K562 (cell line): Measurements from ENCODE around the gene SLC26A3. TPM values are rescaled to one million over a fixed set of nuclear protein-coding genes. Genes with fewer than 3 reads are reported as not detected.

ENCODE experiments used
- FOXA1 ChIP-seq: fragments of 450-650 bp; IDR thresholded peaks from 2 replicates; pipeline ENCODE4 v1.6.1; 2016; ENCODE audit warnings: mild to moderate bottlenecking, borderline replicate concordance
- NBN ChIP-seq: fragments of 450-650 bp; IDR thresholded peaks from 2 replicates; pipeline ENCODE4 v1.6.1; 2016; ENCODE audit warnings: low read depth, mild to moderate bottlenecking
- NCOR1 ChIP-seq: fragments of 450-650 bp; IDR thresholded peaks from 2 replicates; pipeline ENCODE4 v1.6.1; 2016; ENCODE audit warnings: mild to moderate bottlenecking, moderate library complexity
- REST ChIP-seq, 2 experiments: fragments of 450-650 bp; formaldehyde crosslinking in 1 of 2; IDR thresholded peaks; 2 replicates each; pipeline versions ENCODE4 v1.4.0 to v1.6.1; 2014 to 2020; ENCODE audit warnings: mild to moderate bottlenecking in 2 of 2, borderline replicate concordance in 1 of 2, low read depth in 1 of 2
- SP2 ChIP-seq: IDR thresholded peaks from 2 replicates; pipeline ENCODE4 v1.6.1; 2011; ENCODE audit warnings: mild to moderate bottlenecking, low read depth, low read length, moderate library complexity; ENCODE audit not compliant: poor library complexity, severe bottlenecking; ENCODE audit errors: extremely low read depth
- TAF9B ChIP-seq: fragments of 450-650 bp; IDR thresholded peaks from 2 replicates; pipeline ENCODE4 v1.6.1; 2018; ENCODE audit warnings: mild to moderate bottlenecking; ENCODE audit not compliant: partially characterized antibody
- ZFX ChIP-seq: sonication (generic); formaldehyde crosslinking; IDR thresholded peaks from 2 replicates; pipeline ENCODE4 v1.8.0; 2022; ENCODE audit warnings: mild to moderate bottlenecking, missing genetic modification reagents, moderate library complexity
- ZNF583 ChIP-seq: fragments of 250-450 bp; sonication (Bioruptor Pico); IDR thresholded peaks from 2 replicates; pipeline ENCODE4 v1.4.0; 2020
- ZNF586 ChIP-seq: fragments of 450-650 bp; formaldehyde crosslinking; conservative IDR thresholded peaks from 2 replicates; pipeline ENCODE4 v1.4.0; 2020; ENCODE audit warnings: mild to moderate bottlenecking, moderate library complexity
- ZNF644 ChIP-seq: fragments of 200-800 bp; sonication (Bioruptor generic); IDR thresholded peaks from 2 replicates; pipeline ENCODE4 v1.6.1; 2016; ENCODE audit warnings: low read depth, missing genetic modification characterization, missing compliant biosample characterization
- polyA plus RNA-seq, 8 experiments: library from polyadenylated mRNA; depleted of rRNA in 4 of 8; stranded (reverse) in 5 of 8; unstranded in 3 of 8; fragments of >200 nt; fragmentation: Nextera tagmentation in 2 of 8; fragmentation: Illumina TruSeq in 1 of 8; extraction: Ambion mirVana in 2 of 8; extraction: Trizol in 1 of 8; gene quantifications; 2 replicates each; pipeline versions ENCODE4 v1.2.1 to v1.2.3, GENCODE V29; 2011 to 2014; ENCODE audit warnings: inconsistent platforms in 1 of 8, missing spikeins in 1 of 8
- total RNA-seq, 7 experiments: library from RNA; depleted of rRNA in 6 of 7; stranded (reverse); fragments of >200 nt in 6 of 7; fragmentation: Illumina TruSeq in 2 of 7; extraction: Trizol in 2 of 7; gene quantifications; 2 replicates each; pipeline versions ENCODE4 v1.2.1 to v1.2.3, GENCODE V29; 2011 to 2021; ENCODE audit warnings: low replicate concordance in 1 of 7

The SLC26A3 gene
- total and polyA plus RNA-seq, 9 of the 15 experiments (the other 6 are each of a cell fraction or from before 2014, with no cell fraction given): 0.86 TPM; not detected in 8

DNA sequence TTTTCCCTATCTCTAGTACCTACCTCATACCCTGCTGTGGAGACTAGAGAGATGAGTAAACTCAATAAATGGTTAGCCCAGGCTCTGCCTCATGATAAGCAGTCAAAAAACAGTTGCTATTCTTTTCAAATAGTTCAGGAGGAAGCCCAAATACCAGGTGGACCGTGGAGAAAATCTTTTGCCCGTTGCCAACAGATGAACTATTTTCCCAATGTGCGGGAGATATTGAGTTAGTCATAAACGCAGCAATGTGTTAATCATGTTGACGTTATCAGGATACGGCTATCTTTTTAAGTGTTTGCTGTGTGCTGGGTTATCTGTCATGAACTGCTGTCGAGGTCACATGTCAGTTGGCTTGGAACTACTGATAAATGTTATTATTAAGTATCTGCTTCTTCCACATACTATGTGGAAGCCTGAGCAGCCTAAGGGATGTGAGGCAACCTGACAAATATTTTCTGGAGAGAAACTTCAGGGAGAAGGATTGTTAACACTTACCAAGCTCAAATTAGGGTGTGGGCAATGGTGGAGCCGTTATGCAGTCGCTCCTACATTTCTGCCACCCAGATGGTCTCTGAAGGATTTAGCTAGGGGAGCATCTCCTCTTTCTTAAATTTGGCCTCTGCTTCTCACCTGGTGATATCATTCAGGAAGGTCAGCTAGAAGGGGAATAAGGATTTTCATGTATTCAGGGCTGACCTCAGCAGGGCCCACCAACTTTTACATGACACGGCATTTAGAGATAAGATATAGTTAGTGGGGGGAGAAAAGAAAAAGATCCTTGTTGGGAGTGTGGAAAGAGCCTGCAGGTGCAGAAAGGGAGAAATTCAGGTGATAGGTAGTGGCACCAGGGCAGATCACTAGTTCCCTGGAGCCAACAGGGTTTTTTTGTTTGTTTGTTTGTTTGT, 33.5 kb upstream of the SLC26A3 start (continued):
- peak; percentile 50; the same call in 1 of the 2 replicates for TF ChIP-seq REST (IDR thresholded peaks at IDR 0.05; ENCODE audit: borderline replicate concordance)
- no peak for TF ChIP-seq REST (CRISPR knock-in tag; IDR thresholded peaks at IDR 0.05; ENCODE audit: low read depth)
- no peak for TF ChIP-seq ZFX (CRISPR knock-in tag)
- peak; percentile 60; the same call in 1 of the 2 replicates for TF ChIP-seq ZNF583 (CRISPR knock-in tag)
- TF ChIP-seq ZNF644 (tag): peak; percentile 97
- no peak for TF ChIP-seq ZNF586 (CRISPR knock-in tag)
- peak; percentile 92 for TF ChIP-seq NBN
- peak; percentile 56 for TF ChIP-seq TAF9B
- no peak for TF ChIP-seq SP2
- TF ChIP-seq FOXA1: no peak
- TF ChIP-seq NCOR1: peak; percentile 99
- TF ChIP-seq, all 486 proteins: peak for 191
